Forelimb muscle (tissue), 1 donor: ENCODE data around the gene VPS51. TPM values are rescaled to one million over a fixed set of nuclear protein-coding genes. Genes with fewer than 3 reads are reported as not detected.
A peak's percentile ranks its signal among the peaks of the same experiment; 100 is the strongest.

Source experiments
- DNase-seq: peaks from one replicate; pipeline ENCODE4 v3.0.0-alpha.2; 2013; ENCODE audit warnings: low read depth
- polyA plus RNA-seq: library from polyadenylated mRNA; unstranded; fragments of 120-200 nt; gene quantifications from one replicate; pipeline ENCODE4 v1.2.1, GENCODE V29; 2013; ENCODE audit not compliant: insufficient read length

The VPS51 gene
- polyA plus RNA-seq, 1 donor: 123 TPM

- no peak for DNase-seq
Measured at GRCh38 chr11:65071907-65072630, 23.9 kb upstream of the VPS51 start.

- DNase-seq: no peak
Measured at GRCh38 chr11:65072631-65072966, 23.4 kb upstream of the VPS51 start.

- DNase-seq: no peak
Measured at GRCh38 chr11:65077451-65077850, 18.6 kb upstream of the VPS51 start.

- DNase-seq: no peak
Measured at GRCh38 chr11:65078151-65078550, 17.9 kb upstream of the VPS51 start.

GRCh38 chr11:65078786-65079342 lies 17.1 kb upstream of the VPS51 start:
- DNase-seq: no peak

- no peak for DNase-seq
Measured at GRCh38 chr11:65083134-65083833, 12.7 kb upstream of the VPS51 start.

GRCh38 chr11:65083834-65084597 lies 12.0 kb upstream of the VPS51 start, which contains the start of the genes CDCA5 and ZFPL1:
Gene CDCA5, minus strand, starts transcription at chr11:65084040. Its CDS starts 62 bp downstream, at chr11:65083978.
Gene ZFPL1, plus strand, starts transcription at chr11:65084222. Its CDS starts 477 bp downstream, at chr11:65084699.
- peak; percentile 92 for DNase-seq

GRCh38 chr11:65084598-65085375 lies 11.2 kb upstream of the VPS51 start:
- DNase-seq: no peak

- no peak for DNase-seq
Measured at GRCh38 chr11:65085446-65085845, 10.6 kb upstream of the VPS51 start.

GRCh38 chr11:65086809-65087208 lies 9.2 kb upstream of the VPS51 start:
- DNase-seq: no peak

GRCh38 chr11:65087216-65087615 lies 8.8 kb upstream of the VPS51 start:
- no peak for DNase-seq

GRCh38 chr11:65087827-65088226 lies 8.2 kb upstream of the VPS51 start:
- no peak for DNase-seq

GRCh38 chr11:65089621-65090020 lies 6.4 kb upstream of the VPS51 start:
- DNase-seq: no peak

GRCh38 chr11:65090628-65091027 lies 5.4 kb upstream of the VPS51 start:
- DNase-seq: no peak

- DNase-seq: no peak
Measured at GRCh38 chr11:65095427-65095826, 587 bp upstream of the VPS51 start.

- no peak for DNase-seq
Measured at GRCh38 chr11:65096926-65097325, 912 bp downstream of the VPS51 start.

- DNase-seq: no peak
Measured at GRCh38 chr11:65100674-65101350, 4.8 kb downstream of the VPS51 start.

- DNase-seq: no peak
Measured at GRCh38 chr11:65102142-65103095, 6.4 kb downstream of the VPS51 start.

- DNase-seq: no peak
Measured at GRCh38 chr11:65103476-65103875, 7.5 kb downstream of the VPS51 start.

- DNase-seq: no peak
Measured at GRCh38 chr11:65104628-65105027, 8.6 kb downstream of the VPS51 start.
